ENCODE data around the gene NAT14. TPM values are rescaled to one million over a fixed set of nuclear protein-coding genes. Genes with fewer than 3 reads are reported as not detected.

NAT14 gene
- 84.4 and 89.9 TPM in 2 replicates for polyA plus RNA-seq (2012; rRNA removed)
- 51.1 and 68.5 TPM in 2 replicates for polyA plus RNA-seq (2012; cell fraction: cytosol; rRNA removed)
- 132 and 194 TPM in 2 replicates for polyA plus RNA-seq (2012; cell fraction: nucleus; rRNA removed)

GRCh38 chr19:55484593-55485438, at the start of gene NAT14:
NAT14 (plus strand) TSS chr19:55485188; CDS start chr19:55485709, 521 bp downstream.
- H3K4me1 ChIP-seq (ENCODE audit: control insufficient read depth in 1 of 2, insufficient read depth in 2 of 2, low read depth in 1 of 2, low read length in 1 of 2): peaks cover 30 to 44% of the 10 kb centered on the region in 2 experiments; a peak in 3 of 4 replicates
- H2AFZ ChIP-seq (ENCODE audit: low read depth): no peak within 1 kb of the TSS
- DNase-seq: peak; percentile 97
- no peaks in the 10 kb centered on the region for H3K9me2 ChIP-seq
- H3K27ac ChIP-seq (ENCODE audit: low read depth in 2 of 2, low read length in 1 of 2): peak within 1 kb of the TSS; percentile 95 to 97
- no peaks in the 10 kb centered on the region for H3K9me3 ChIP-seq
- TF ChIP-seq CHD2 (IDR thresholded peaks at IDR 0.05; ENCODE audit: low read length, partially characterized antibody) (peak; percentile 36), GABPA (IDR thresholded peaks at IDR 0.05; ENCODE audit: low read depth) (peak; percentile 72), ELF1 (IDR thresholded peaks at IDR 0.05) (peak; percentile 40), NRF1 (IDR thresholded peaks at IDR 0.05; ENCODE audit: low read depth, low read length) (no peak), TAF1 (IDR thresholded peaks at IDR 0.05; ENCODE audit: borderline replicate concordance, low read depth, low read length) (peak; percentile 46; the same call in 1 of the 2 replicates), MXI1 (IDR thresholded peaks at IDR 0.05; ENCODE audit: low read depth, low read length) (peak; percentile 86), SMC3 (IDR thresholded peaks at IDR 0.05; ENCODE audit: low read depth, low read length) (no peak), NFIC (IDR thresholded peaks at IDR 0.05; ENCODE audit: borderline replicate concordance) (no peak)
- TF ChIP-seq, protein P1, sequence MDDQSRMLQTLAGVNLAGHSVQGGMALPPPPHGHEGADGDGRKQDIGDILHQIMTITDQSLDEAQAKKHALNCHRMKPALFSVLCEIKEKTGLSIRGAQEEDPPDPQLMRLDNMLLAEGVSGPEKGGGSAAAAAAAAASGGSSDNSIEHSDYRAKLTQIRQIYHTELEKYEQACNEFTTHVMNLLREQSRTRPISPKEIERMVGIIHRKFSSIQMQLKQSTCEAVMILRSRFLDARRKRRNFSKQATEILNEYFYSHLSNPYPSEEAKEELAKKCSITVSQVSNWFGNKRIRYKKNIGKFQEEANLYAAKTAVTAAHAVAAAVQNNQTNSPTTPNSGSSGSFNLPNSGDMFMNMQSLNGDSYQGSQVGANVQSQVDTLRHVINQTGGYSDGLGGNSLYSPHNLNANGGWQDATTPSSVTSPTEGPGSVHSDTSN (IDR thresholded peaks at IDR 0.05): peak; percentile 40
- H3K9ac ChIP-seq: peak within 1 kb of the TSS; percentile 86
- CTCF ChIA-PET: interaction anchor here (1.2 to 15.1 kb wide), 7 partner anchors 8 to 343 kb away, joined by 3 to 162 read pairs (median 7); partner anchors contain the start of gene ZNF628
- H3K4me3 ChIP-seq (ENCODE audit: low read depth in 2 of 2, low read length in 1 of 2): peak within 1 kb of the TSS; percentile 69 to 80
- 7% methylated on average over 32 of the region's 78 CpGs for WGBS (ENCODE audit: low lambda C conversion rate)
- H4K20me1 ChIP-seq (ENCODE audit: insufficient read depth): no peaks in the 10 kb centered on the region
- no peaks in the 10 kb centered on the region for H3K27me3 ChIP-seq (ENCODE audit: insufficient read depth)
- peaks cover 20% of the 10 kb centered on the region for H3K79me2 ChIP-seq (ENCODE audit: insufficient read depth)
- H3K36me3 ChIP-seq (replicated peaks in 1 of 2; ENCODE audit: control insufficient read depth in 1 of 2, insufficient read depth in 2 of 2, low read length in 1 of 2): peaks cover 0 to 7% of the 10 kb centered on the region in 2 experiments
- H3K4me2 ChIP-seq: peak within 1 kb of the TSS; percentile 91
- peaks cover 29% of the 10 kb centered on the region for H3F3A ChIP-seq (replicated peaks; ENCODE audit: insufficient read depth)
- POLR2A ChIA-PET: interaction anchor here (0.7 to 2.3 kb wide), 5 partner anchors 9 to 116 kb away, joined by 3 to 15 read pairs (median 5); partner anchors contain the start of genes UBE2S and ZNF628

DNA sequence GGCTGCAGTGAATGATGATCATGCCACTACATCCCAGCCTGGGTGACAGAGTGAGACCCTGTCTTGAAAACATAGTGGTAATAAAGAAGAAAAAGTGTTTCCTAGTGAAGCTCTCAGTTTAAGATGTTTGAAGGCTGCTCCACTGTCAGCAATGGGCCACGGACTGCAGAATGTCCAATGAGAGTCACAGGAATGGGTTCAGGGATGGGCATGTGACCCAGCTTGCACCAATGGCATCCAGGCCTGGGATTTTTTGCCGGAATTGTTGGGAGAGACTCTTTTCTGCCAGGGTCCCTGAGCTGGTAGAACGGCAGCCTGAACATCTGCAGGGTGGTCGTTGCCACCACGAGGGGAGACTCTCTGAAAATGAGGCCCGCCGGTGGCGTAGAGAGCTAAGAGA, 48.1 kb upstream of the NAT14 start:
- no peak for TF ChIP-seq POLR2AphosphoS5 (IDR thresholded peaks at IDR 0.05; ENCODE audit: low read depth, low read length)
- TF ChIP-seq RAD21 (IDR thresholded peaks at IDR 0.05; ENCODE audit: low read length): no peak
- Histone ChIP-seq H3K36me3 (replicated peaks in 1 of 2; ENCODE audit: control insufficient read depth in 1 of 2, insufficient read depth in 2 of 2, low read length in 1 of 2) (no peaks in the 10 kb centered on the region), H3K9me2 (no peaks in the 10 kb centered on the region), H3K9ac (no peak overlapping the region), H4K20me1 (ENCODE audit: insufficient read depth) (no peaks in the 10 kb centered on the region), H3K27ac (ENCODE audit: low read depth in 2 of 2, low read length in 1 of 2) (no peak overlapping the region), H3K27me3 (ENCODE audit: insufficient read depth) (peaks cover 19% of the 10 kb centered on the region), H2AFZ (ENCODE audit: low read depth) (no peak overlapping the region), H3K4me3 (ENCODE audit: low read depth in 2 of 2, low read length in 1 of 2) (no peak overlapping the region), H3K4me1 (ENCODE audit: control insufficient read depth in 1 of 2, insufficient read depth in 2 of 2, low read depth in 1 of 2, low read length in 1 of 2) (peaks cover 0 to 6% of the 10 kb centered on the region in 2 experiments; a peak in 1 of 4 replicates), H3K79me2 (ENCODE audit: insufficient read depth) (no peaks in the 10 kb centered on the region), H3K9me3 (no peaks in the 10 kb centered on the region), H3F3A (replicated peaks; ENCODE audit: insufficient read depth) (no peaks in the 10 kb centered on the region), H3K4me2 (no peak overlapping the region)
- CTCF ChIA-PET: interaction anchor here (0.8 to 1.8 kb wide), 4 partner anchors 17 to 295 kb away, joined by 3 to 7 read pairs (median 4); no protein-coding TSS in a partner anchor
- POLR2A ChIA-PET: no interaction called here
- no peak for DNase-seq
- 47% methylated on average over 8 of the region's 8 CpGs for WGBS (ENCODE audit: low lambda C conversion rate)

Data from SK-N-SH (cell line).